ENCODE measurements around the gene LARGE1. TPM values are rescaled to one million over a fixed set of nuclear protein-coding genes. Genes with fewer than 3 reads are reported as not detected.

Gene LARGE1
- total and polyA plus RNA-seq, 2 of the 13 experiments (the other 11 are each of a cell fraction or from before 2014, with no cell fraction given) = 8.4 to 11.0 TPM

DNA sequence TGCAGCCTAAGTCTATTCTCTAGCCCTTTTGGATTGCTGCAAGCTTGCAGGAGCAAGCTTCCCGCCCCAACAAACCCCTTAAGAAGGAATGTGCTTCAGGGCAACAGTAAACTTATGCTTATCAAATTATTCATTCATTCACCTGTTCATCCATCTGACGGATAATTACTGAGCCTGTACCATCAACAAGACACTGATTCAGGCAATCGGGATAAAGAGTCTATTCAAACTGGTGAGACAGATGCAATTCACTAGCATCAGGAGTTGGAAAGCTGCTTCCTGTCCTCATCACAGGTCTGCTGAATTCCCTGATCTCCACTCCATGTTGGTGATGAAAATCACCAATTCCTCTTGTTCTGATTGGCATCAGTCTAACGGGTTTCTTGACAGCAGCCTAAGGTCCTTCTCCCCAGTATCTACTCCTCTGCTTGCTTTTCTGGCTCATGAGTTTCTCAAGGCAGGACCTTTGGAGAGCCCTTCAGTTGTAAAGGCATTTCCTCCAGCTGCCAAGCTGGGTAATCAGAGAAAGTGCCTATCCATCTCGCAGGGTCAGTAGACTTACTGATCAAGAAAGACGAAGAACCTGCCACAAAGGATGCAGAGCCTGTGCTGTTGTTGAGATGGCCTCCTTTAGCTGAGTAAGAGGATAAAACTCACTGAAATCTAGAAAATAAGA is 433.1 kb downstream of the LARGE1 start:
- DNase-seq (ENCODE audit: low spot score) (no peak), ATAC-seq (no peak), FAIRE-seq (no peak)
- no peak overlapping the region for H3K4me3 ChIP-seq (replicated peaks in 1 of 3; ENCODE audit: insufficient read depth in 1 of 3, low read depth in 2 of 3, low read length in 3 of 3)
- no peak overlapping the region for H3K9ac ChIP-seq (ENCODE audit: insufficient read depth, low read depth, low read length)
- 90% methylated on average over 6 of the region's 6 CpGs for WGBS (ENCODE audit: low lambda C conversion rate)
- no peak for TF ChIP-seq ZNF350 (CRISPR knock-in tag; IDR thresholded peaks at IDR 0.05; ENCODE audit: borderline replicate concordance, low read depth)
- no peak for TF ChIP-seq ZFAT (CRISPR knock-in tag; conservative IDR thresholded peaks at IDR 0.05)
- TF ChIP-seq ZNF382 (CRISPR knock-in tag; IDR thresholded peaks at IDR 0.05; ENCODE audit: borderline replicate concordance) = no peak
- TF ChIP-seq PHF21A (CRISPR knock-in tag; IDR thresholded peaks at IDR 0.05) = no peak
- TF ChIP-seq ZNF431 (CRISPR knock-in tag; IDR thresholded peaks at IDR 0.05; ENCODE audit: borderline replicate concordance, low read depth) = no peak
- TF ChIP-seq HNRNPH1 (optimal IDR thresholded peaks at IDR 0.05; ENCODE audit: low read depth, low read length) = no peak
- TF ChIP-seq, protein P1, sequence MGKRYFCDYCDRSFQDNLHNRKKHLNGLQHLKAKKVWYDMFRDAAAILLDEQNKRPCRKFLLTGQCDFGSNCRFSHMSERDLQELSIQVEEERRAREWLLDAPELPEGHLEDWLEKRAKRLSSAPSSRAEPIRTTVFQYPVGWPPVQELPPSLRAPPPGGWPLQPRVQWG (CRISPR knock-in tag; IDR thresholded peaks at IDR 0.05; ENCODE audit: borderline replicate concordance, low read depth) = no peak
- no peak for TF ChIP-seq U2AF2 (IDR thresholded peaks at IDR 0.05; ENCODE audit: low read depth, low read length)
- TF ChIP-seq ZNF235 (CRISPR knock-in tag; IDR thresholded peaks at IDR 0.05; ENCODE audit: borderline replicate concordance) = no peak
- TF ChIP-seq HDAC6 (IDR thresholded peaks at IDR 0.05; ENCODE audit: low read depth, low read length) = no peak
- TF ChIP-seq EZH2 (conservative IDR thresholded peaks at IDR 0.05; ENCODE audit: low read depth, low read length) = no peak
- no peak for TF ChIP-seq NCOA1 (CRISPR knock-in tag; IDR thresholded peaks at IDR 0.05)
- TF ChIP-seq, protein P2, sequence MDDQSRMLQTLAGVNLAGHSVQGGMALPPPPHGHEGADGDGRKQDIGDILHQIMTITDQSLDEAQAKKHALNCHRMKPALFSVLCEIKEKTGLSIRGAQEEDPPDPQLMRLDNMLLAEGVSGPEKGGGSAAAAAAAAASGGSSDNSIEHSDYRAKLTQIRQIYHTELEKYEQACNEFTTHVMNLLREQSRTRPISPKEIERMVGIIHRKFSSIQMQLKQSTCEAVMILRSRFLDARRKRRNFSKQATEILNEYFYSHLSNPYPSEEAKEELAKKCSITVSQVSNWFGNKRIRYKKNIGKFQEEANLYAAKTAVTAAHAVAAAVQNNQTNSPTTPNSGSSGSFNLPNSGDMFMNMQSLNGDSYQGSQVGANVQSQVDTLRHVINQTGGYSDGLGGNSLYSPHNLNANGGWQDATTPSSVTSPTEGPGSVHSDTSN (CRISPR knock-in tag; IDR thresholded peaks at IDR 0.05; ENCODE audit: borderline replicate concordance) = no peak
- TF ChIP-seq, protein P3, sequence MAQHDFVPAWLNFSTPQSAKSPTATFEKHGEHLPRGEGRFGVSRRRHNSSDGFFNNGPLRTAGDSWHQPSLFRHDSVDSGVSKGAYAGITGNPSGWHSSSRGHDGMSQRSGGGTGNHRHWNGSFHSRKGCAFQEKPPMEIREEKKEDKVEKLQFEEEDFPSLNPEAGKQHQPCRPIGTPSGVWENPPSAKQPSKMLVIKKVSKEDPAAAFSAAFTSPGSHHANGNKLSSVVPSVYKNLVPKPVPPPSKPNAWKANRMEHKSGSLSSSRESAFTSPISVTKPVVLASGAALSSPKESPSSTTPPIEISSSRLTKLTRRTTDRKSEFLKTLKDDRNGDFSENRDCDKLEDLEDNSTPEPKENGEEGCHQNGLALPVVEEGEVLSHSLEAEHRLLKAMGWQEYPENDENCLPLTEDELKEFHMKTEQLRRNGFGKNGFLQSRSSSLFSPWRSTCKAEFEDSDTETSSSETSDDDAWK (CRISPR knock-in tag; IDR thresholded peaks at IDR 0.05) = no peak
- no peak for TF ChIP-seq ZNF589 (CRISPR knock-in tag; conservative IDR thresholded peaks at IDR 0.05)
- intact Hi-C loops (cut with micrococcal nuclease; ENCODE audit: unreplicated experiment) (no loop called here), in situ Hi-C loops (cut with HindIII; ENCODE audit: extremely low pct_ligation_motif_present, low pct_unique_long_range_greater_than_20kb) (no loop called here)
- no peak overlapping the region for H3K27ac ChIP-seq (ENCODE audit: extremely low read length, insufficient read depth, low read length)
- H3K27me3 ChIP-seq (ENCODE audit: control insufficient read depth in 1 of 2, insufficient read depth in 2 of 2, low read length in 2 of 2) = no peaks in the 10 kb centered on the region
- CTCF ChIA-PET (ENCODE audit: low intra/inter-chr PET ratio, low total read pairs) = no interaction called here
- no peaks in the 10 kb centered on the region for H3K79me2 ChIP-seq (ENCODE audit: insufficient read depth, low read length)
- no peaks in the 10 kb centered on the region for H4K20me1 ChIP-seq (ENCODE audit: insufficient read depth, low read length)
- H3K36me3 ChIP-seq (replicated peaks in 1 of 2; ENCODE audit: control insufficient read depth in 1 of 2, insufficient read depth in 2 of 2, low read length in 2 of 2) = no peaks in the 10 kb centered on the region
- no peaks in the 10 kb centered on the region for H3K9me3 ChIP-seq (ENCODE audit: low read length)
- peaks cover 15% of the 10 kb centered on the region for H3K4me1 ChIP-seq (ENCODE audit: insufficient read depth, low read length)
- no TSS peak for BruUV-seq (replicated peaks)
- POLR2A ChIA-PET = no interaction called here
- H3K4me2 ChIP-seq (ENCODE audit: low read depth, low read length) = no peak overlapping the region
- H2AFZ ChIP-seq (ENCODE audit: low read length) = no peak overlapping the region
